Astrocyte (in vitro differentiated cells and primary cell): ENCODE measurements around the gene RPAIN.

Experiments used
- CTCF ChIP-seq: IDR thresholded peaks from 2 replicates; pipeline ENCODE4 v1.5.1; 2011; ENCODE audit warnings: low read depth, mild to moderate bottlenecking, inconsistent platforms, low read length, moderate library complexity; ENCODE audit not compliant: insufficient read depth
- EZH2 ChIP-seq: IDR thresholded peaks from 2 replicates; pipeline ENCODE4 v1.6.1; 2012; ENCODE audit warnings: mild to moderate bottlenecking, low read length, inconsistent platforms; ENCODE audit not compliant: insufficient read depth

GRCh38 chr17:5444209-5444608 is 24.2 kb downstream of the RPAIN start:
- TF ChIP-seq CTCF (no peak), EZH2 (no peak)
